GM12864 (cell line): ENCODE measurements around the gene ZNF83.
"Not testable (repeated sequence)": the region's sequence is repeated elsewhere in the genome, so short reads cannot be mapped to it uniquely, and the experiment has no call there.

Experiments used
- DNase-seq: peaks from one replicate; pipeline ENCODE4 v3.0.0-alpha.2; 2011; ENCODE audit warnings: low read depth
- H3K4me3 ChIP-seq: 2 replicates; pipeline ENCODE4 v1.5.1; 2011; ENCODE audit warnings: mild to moderate bottlenecking, low read depth, low read length, control low read depth
- CTCF ChIP-seq: IDR thresholded peaks from 2 replicates; pipeline ENCODE4 v1.5.1; 2011; ENCODE audit warnings: low read depth, mild to moderate bottlenecking, moderate library complexity, low read length, control low read depth, inconsistent platforms; ENCODE audit errors: missing control alignments

The ZNF83 gene

GRCh38 chr19:52599241-52599640, 38.9 kb downstream of the ZNF83 start:
- no peak overlapping the region for H3K4me3 ChIP-seq
- no peak for TF ChIP-seq CTCF
- DNase-seq = no peak

- DNase-seq, H3K4me3 ChIP-seq: not testable (repeated sequence)
Measured at GRCh38 chr19:52593441-52593840, 44.7 kb downstream of the ZNF83 start.

GRCh38 chr19:52592301-52592700, 45.9 kb downstream of the ZNF83 start:
- DNase-seq = no peak
- H3K4me3 ChIP-seq = no peak overlapping the region
- TF ChIP-seq CTCF = peak; percentile 6

GRCh38 chr19:52590728-52591127, 47.4 kb downstream of the ZNF83 start:
- DNase-seq = no peak
- TF ChIP-seq CTCF = no peak
- no peak overlapping the region for H3K4me3 ChIP-seq

GRCh38 chr19:52585604-52586003, 52.6 kb downstream of the ZNF83 start:
- TF ChIP-seq CTCF = no peak
- no peak overlapping the region for H3K4me3 ChIP-seq
- DNase-seq = no peak

GRCh38 chr19:52584736-52585440, 53.3 kb downstream of the ZNF83 start:
- no peak for TF ChIP-seq CTCF
- DNase-seq = no peak
- no peak overlapping the region for H3K4me3 ChIP-seq

- peak within 1 kb of the TSS; percentile 76 for H3K4me3 ChIP-seq
- TF ChIP-seq CTCF = peak; percentile 22
- peak; percentile 64 for DNase-seq
Measured at GRCh38 chr19:52570000-52570861, 67.9 kb downstream of the ZNF83 start, which contains the start of gene ZNF701. Gene ZNF701 (plus strand): TSS chr19:52570287. CDS start chr19:52574148, 3,861 bp downstream.

- not testable (repeated sequence) for DNase-seq
Measured at GRCh38 chr19:52569638-52569999, 68.5 kb downstream of the ZNF83 start.

More at GRCh38 chr19:52569638-52569999, 68.5 kb downstream of the ZNF83 start:
- peak overlapping the region; percentile 76 for H3K4me3 ChIP-seq
